Naive thymus-derived CD4-positive, alpha-beta T cell (primary cell): Measurements from ENCODE around the gene ADAMTS10. TPM values are rescaled to one million over a fixed set of nuclear protein-coding genes. Genes with fewer than 3 reads are reported as not detected.
A peak's percentile ranks its signal among the peaks of the same experiment; 100 is the strongest.

Experiments used
- ATAC-seq: fragments of 150-1000 bp; cut with Tn5 transposase; 2 replicates; pipeline ENCODE4 v1.10.0; 2021; ENCODE audit warnings: mild to moderate bottlenecking, moderate library complexity
- CTCF ChIA-PET: fragments of 350-600 bp; sonication (Branson Sonifier 250); formaldehyde crosslinking; loops from one replicate; lab custom pipeline; 2021; ENCODE audit warnings: antibody characterized with exemption; lab: Charles Lee
- POLR2A ChIA-PET: fragments of 350-600 bp; sonication (Branson Sonifier 250); formaldehyde crosslinking; loops from one replicate; lab custom pipeline; 2021; ENCODE audit warnings: antibody characterized with exemption, inconsistent platforms; lab: Charles Lee
- DNase-seq, 9 donors: peaks; one replicate each; pipeline versions ENCODE4 v3.0.0 to v3.0.0-alpha.2; 2020 to 2022; ENCODE audit warnings: mixed read lengths in 1 of 9
- H3K27ac ChIP-seq: one replicate; pipeline ENCODE4 v1.7.0; 2013; ENCODE audit warnings: mild to moderate bottlenecking, low read depth, low read length, moderate library complexity
- H3K27me3 ChIP-seq, 2 donors: one replicate each; pipeline ENCODE4 v1.7.0; 2013; ENCODE audit warnings: low read length in 2 of 2, mild to moderate bottlenecking in 2 of 2, moderate library complexity in 2 of 2; ENCODE audit not compliant: control insufficient read depth in 2 of 2, insufficient read depth in 2 of 2
- H3K36me3 ChIP-seq, 3 experiments: 1 replicate in 2 of 3; 2 replicates in 1 of 3; pipeline ENCODE4 v1.7.0; 2013; ENCODE audit warnings: low read length in 3 of 3, mild to moderate bottlenecking in 3 of 3, moderate library complexity in 1 of 3; ENCODE audit not compliant: insufficient read depth in 3 of 3, control insufficient read depth in 2 of 3
- H3K4me1 ChIP-seq, 2 donors: one replicate each; pipeline ENCODE4 v1.7.0; 2013; ENCODE audit warnings: low read length in 2 of 2, mild to moderate bottlenecking in 2 of 2, moderate library complexity in 1 of 2; ENCODE audit not compliant: control insufficient read depth in 2 of 2, insufficient read depth in 2 of 2
- H3K4me3 ChIP-seq: 2 replicates; pipeline ENCODE4 v1.7.0; 2013; ENCODE audit warnings: mild to moderate bottlenecking, low read length
- H3K9me3 ChIP-seq, 3 experiments: 1 replicate in 2 of 3; 2 replicates in 1 of 3; pipeline ENCODE4 v1.7.0; 2013; ENCODE audit warnings: low read length in 3 of 3; ENCODE audit not compliant: control insufficient read depth in 2 of 3
- H3K27ac Mint-ChIP-seq, 9 donors: one replicate each; pipeline ENCODE4 v1.8.0; 2020 to 2022; ENCODE audit warnings: mixed read lengths in 9 of 9, mild to moderate bottlenecking in 8 of 9, moderate library complexity in 5 of 9, inconsistent platforms in 2 of 9
- H3K27me3 Mint-ChIP-seq, 5 donors: one replicate each; pipeline ENCODE4 v1.8.0; 2021 to 2022; ENCODE audit warnings: mixed read lengths in 5 of 5, mild to moderate bottlenecking in 1 of 5
- H3K36me3 Mint-ChIP-seq, 5 donors: one replicate each; pipeline ENCODE4 v1.8.0; 2020 to 2022; ENCODE audit warnings: mixed read lengths in 5 of 5, mild to moderate bottlenecking in 3 of 5, inconsistent platforms in 1 of 5
- H3K4me1 Mint-ChIP-seq, 7 donors: one replicate each; pipeline ENCODE4 v1.8.0; 2020 to 2022; ENCODE audit warnings: mixed read lengths in 7 of 7, mild to moderate bottlenecking in 3 of 7, inconsistent platforms in 1 of 7
- H3K4me3 Mint-ChIP-seq, 10 donors: one replicate each; pipeline ENCODE4 v1.8.0; 2020 to 2022; ENCODE audit warnings: mild to moderate bottlenecking in 10 of 10, mixed read lengths in 10 of 10, moderate library complexity in 6 of 10, inconsistent platforms in 2 of 10
- H3K9me3 Mint-ChIP-seq, 11 donors: one replicate each; pipeline ENCODE4 v1.8.0; 2020 to 2022; ENCODE audit warnings: mixed read lengths in 11 of 11, mild to moderate bottlenecking in 4 of 11, inconsistent platforms in 1 of 11, moderate library complexity in 1 of 11
- intact Hi-C, 2 donors: fragments of 100-400 bp; cut with micrococcal nuclease; formaldehyde crosslinking; loops; one replicate each; pipeline ENCODE4 v1.15.1; 2023
- polyA plus RNA-seq, 2 donors: library from polyadenylated mRNA; unstranded; fragments of 300-500 nt; fragmentation: Illumina TruSeq; gene quantifications; one replicate each; pipeline ENCODE4 v1.2.3, GENCODE V29; 2021
- total RNA-seq, 6 experiments: library from RNA in 5 of 6; stranded (reverse) in 5 of 6; gene quantifications; 1 replicate in 5 of 6; 2 replicates in 1 of 6; pipeline ENCODE4 v1.2.3 and lab custom pipeline; 2021 to 2026

ADAMTS10 gene
- total RNA-seq: 100 to 1,000 TPM in 1 of 5 experiments, 10 to 100 TPM in 3, 1 to 10 TPM in 1; 8.2 to 102 (median 88.9) TPM
- polyA plus RNA-seq: 1 to 10 TPM; 1.5 to 3.4 TPM
- total RNA-seq (lab: John Stamatoyannopoulos, UW): 74.2 reads per million, percentile 79 among the genes with 10 or more reads in this experiment

- H3K4me1 ChIP-seq: peaks cover 5 to 18% of the 10 kb centered on the region in 2 donors
- Mint-ChIP-seq H3K36me3 (peaks cover 0 to 20% (median 11%) of the 10 kb centered on the region in 5 donors), H3K4me3 (peak within 1 kb of the TSS; percentile 90 to 100 (median 98)), H3K27me3 (peaks cover 0 to 25% (median 0%) of the 10 kb centered on the region in 5 donors), H3K27ac (peak within 1 kb of the TSS; percentile 37 to 97 (median 90)), H3K4me1 (peaks cover 15 to 56% (median 45%) of the 10 kb centered on the region in 7 donors), H3K9me3 (peaks cover 0 to 3% (median 0%) of the 10 kb centered on the region in 11 donors)
- H3K9me3 ChIP-seq: peaks cover 0 to 1% (median 0%) of the 10 kb centered on the region in 3 experiments
- DNase-seq (peak; percentile 34 to 68 (median 57)), ATAC-seq (peak; percentile 79)
- H3K27ac ChIP-seq: peak within 1 kb of the TSS; percentile 67
- no peaks in the 10 kb centered on the region for H3K27me3 ChIP-seq
- peaks cover 0 to 15% (median 0%) of the 10 kb centered on the region in 3 experiments for H3K36me3 ChIP-seq
- intact Hi-C loops: loop anchor here in 1 of 2 donors (1.0 kb wide), 1 partner anchor 18 kb away; no protein-coding TSS in a partner anchor
- ChIA-PET POLR2A (no interaction called here), CTCF (no interaction called here)
- peak within 1 kb of the TSS; percentile 69 for H3K4me3 ChIP-seq
Measured at GRCh38 chr19:8610041-8610935, at the start of gene ADAMTS10. Gene ADAMTS10 (minus strand): TSS chr19:8610715. CDS start chr19:8605710, 5,005 bp downstream.

- POLR2A ChIA-PET: no interaction called here
- Mint-ChIP-seq H3K9me3 (peaks cover 0 to 3% (median 0%) of the 10 kb centered on the region in 11 donors), H3K4me1 (peaks cover 19 to 35% (median 28%) of the 10 kb centered on the region in 7 donors), H3K27ac (no peak overlapping the region), H3K4me3 (no peak overlapping the region), H3K36me3 (no peaks in the 10 kb centered on the region), H3K27me3 (peaks cover 0 to 8% (median 0%) of the 10 kb centered on the region in 5 donors)
- Histone ChIP-seq H3K27me3 (no peaks in the 10 kb centered on the region), H3K27ac (no peak overlapping the region), H3K9me3 (no peaks in the 10 kb centered on the region), H3K4me3 (no peak overlapping the region), H3K36me3 (no peaks in the 10 kb centered on the region), H3K4me1 (peaks cover 4 to 16% of the 10 kb centered on the region in 2 donors)
- intact Hi-C loops: no loop called here
- ATAC-seq: no peak
- DNase-seq: no peak
- CTCF ChIA-PET: interaction anchor here (0.6 kb wide), 1 partner anchor 165 kb away, joined by 3 read pairs; no protein-coding TSS in a partner anchor
Measured at GRCh38 chr19:8659905-8660304, 49.4 kb upstream of the ADAMTS10 start.

DNA sequence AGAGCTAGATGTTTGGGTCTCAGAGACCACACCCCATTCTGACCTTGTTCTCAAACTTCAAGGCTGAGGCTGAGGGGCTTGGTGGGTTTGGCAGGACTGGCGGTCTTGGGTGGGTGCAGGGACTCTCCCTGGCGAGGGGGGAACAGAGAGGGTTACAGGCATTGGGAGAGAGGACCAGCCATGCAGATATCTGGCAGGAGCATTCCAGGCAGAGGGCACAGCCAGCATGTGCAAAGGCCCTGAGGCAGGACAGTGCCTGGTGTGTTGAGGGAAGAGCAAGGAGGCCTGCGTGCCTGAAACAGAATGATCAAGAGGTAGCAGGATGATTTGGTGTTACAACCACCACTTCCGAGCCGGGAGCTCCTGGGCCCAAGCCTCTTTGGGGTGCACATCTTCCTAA, 47.4 kb upstream of the ADAMTS10 start:
- no peaks in the 10 kb centered on the region for H3K9me3 ChIP-seq
- no peaks in the 10 kb centered on the region for H3K36me3 Mint-ChIP-seq
- CTCF ChIA-PET: interaction anchor here (0.6 to 1.0 kb wide), 2 partner anchors 36 to 77 kb away, joined by 3 read pairs; no protein-coding TSS in a partner anchor
- intact Hi-C loops: no loop called here
- H3K9me3 Mint-ChIP-seq: peaks cover 0 to 1% (median 0%) of the 10 kb centered on the region in 11 donors
- peaks cover 0 to 9% (median 0%) of the 10 kb centered on the region in 5 donors for H3K27me3 Mint-ChIP-seq
- no peak for ATAC-seq
- peaks cover 4 to 6% of the 10 kb centered on the region in 2 donors for H3K4me1 ChIP-seq
- no peak for DNase-seq
- no peak overlapping the region for H3K4me3 Mint-ChIP-seq
- no peak overlapping the region for H3K4me3 ChIP-seq
- H3K27me3 ChIP-seq: no peaks in the 10 kb centered on the region
- H3K27ac ChIP-seq: no peak overlapping the region
- H3K27ac Mint-ChIP-seq: no peak overlapping the region
- H3K4me1 Mint-ChIP-seq: peaks cover 7 to 23% (median 15%) of the 10 kb centered on the region in 7 donors
- no peaks in the 10 kb centered on the region for H3K36me3 ChIP-seq
- POLR2A ChIA-PET: interaction anchor here (0.6 kb wide), 1 partner anchor 313 kb away, joined by 3 read pairs; no protein-coding TSS in a partner anchor

- CTCF ChIA-PET: interaction anchor here (0.7 to 3.6 kb wide), 4 partner anchors 8 to 415 kb away, joined by 3 to 31 read pairs (median 4); no protein-coding TSS in a partner anchor
- POLR2A ChIA-PET: no interaction called here
Measured at GRCh38 chr19:8655340-8655709, 44.8 kb upstream of the ADAMTS10 start.

GRCh38 chr19:8654591-8655339, 44.2 kb upstream of the ADAMTS10 start:
- Mint-ChIP-seq H3K27ac (peak overlapping the region in 2 of 9 donors; percentile 30 to 46), H3K36me3 (no peaks in the 10 kb centered on the region), H3K4me1 (peaks cover 7 to 20% (median 14%) of the 10 kb centered on the region in 7 donors), H3K4me3 (peak overlapping the region; percentile 46 to 78 (median 69)), H3K27me3 (peaks cover 0 to 14% (median 5%) of the 10 kb centered on the region in 5 donors), H3K9me3 (no peaks in the 10 kb centered on the region)
- ChIA-PET CTCF (interaction anchor here (0.6 to 3.6 kb wide), 6 partner anchors 9 to 414 kb away, joined by 3 to 31 read pairs (median 4); no protein-coding TSS in a partner anchor), POLR2A (no interaction called here)
- H3K27me3 ChIP-seq: no peaks in the 10 kb centered on the region
- ATAC-seq: peak; percentile 91
- peaks cover 4 to 6% of the 10 kb centered on the region in 2 donors for H3K4me1 ChIP-seq
- DNase-seq: peak; percentile 28 to 74 (median 66)
- peak overlapping the region; percentile 11 for H3K4me3 ChIP-seq
- H3K27ac ChIP-seq: no peak overlapping the region
- no peaks in the 10 kb centered on the region for H3K9me3 ChIP-seq
- no peaks in the 10 kb centered on the region for H3K36me3 ChIP-seq
- intact Hi-C loops: loop anchor here (1.0 to 5.0 kb wide), 4 partner anchors 40 to 426 kb away; partner anchors contain the start of genes MBD3L1 (in 1 of the 2) and ZNF558 (in 1 of the 2)

More at GRCh38 chr19:8655340-8655709, 44.8 kb upstream of the ADAMTS10 start:
- Histone ChIP-seq H3K36me3 (no peaks in the 10 kb centered on the region), H3K4me3 (no peak overlapping the region), H3K4me1 (peaks cover 4 to 6% of the 10 kb centered on the region in 2 donors), H3K27me3 (no peaks in the 10 kb centered on the region), H3K27ac (no peak overlapping the region), H3K9me3 (no peaks in the 10 kb centered on the region)
- intact Hi-C loops: loop anchor here in 1 of 2 donors (2.0 kb wide), 1 partner anchor 177 kb away; the partner anchor contains the start of genes MBD3L1 and ZNF558
- Mint-ChIP-seq H3K4me3 (peak overlapping the region in 3 of 10 donors; percentile 24 to 71 (median 46)), H3K27me3 (peaks cover 0 to 14% (median 5%) of the 10 kb centered on the region in 5 donors), H3K4me1 (peaks cover 7 to 19% (median 14%) of the 10 kb centered on the region in 7 donors), H3K36me3 (no peaks in the 10 kb centered on the region), H3K27ac (peak overlapping the region in 1 of 9 donors; percentile 48), H3K9me3 (no peaks in the 10 kb centered on the region)
- DNase-seq: peak in 2 of 9 donors; percentile 25 to 26
- peak; percentile 49 for ATAC-seq
